Right hindlimb (tissue), 1 donor: ENCODE results near the gene XPO4.
"Not testable (repeated sequence)": the region's sequence is repeated elsewhere in the genome, so short reads cannot be mapped to it uniquely, and the experiment has no call there.

ENCODE experiments used
- DNase-seq: peaks from one replicate; pipeline ENCODE4 v3.0.0-alpha.2; 2018

The XPO4 gene

DNA sequence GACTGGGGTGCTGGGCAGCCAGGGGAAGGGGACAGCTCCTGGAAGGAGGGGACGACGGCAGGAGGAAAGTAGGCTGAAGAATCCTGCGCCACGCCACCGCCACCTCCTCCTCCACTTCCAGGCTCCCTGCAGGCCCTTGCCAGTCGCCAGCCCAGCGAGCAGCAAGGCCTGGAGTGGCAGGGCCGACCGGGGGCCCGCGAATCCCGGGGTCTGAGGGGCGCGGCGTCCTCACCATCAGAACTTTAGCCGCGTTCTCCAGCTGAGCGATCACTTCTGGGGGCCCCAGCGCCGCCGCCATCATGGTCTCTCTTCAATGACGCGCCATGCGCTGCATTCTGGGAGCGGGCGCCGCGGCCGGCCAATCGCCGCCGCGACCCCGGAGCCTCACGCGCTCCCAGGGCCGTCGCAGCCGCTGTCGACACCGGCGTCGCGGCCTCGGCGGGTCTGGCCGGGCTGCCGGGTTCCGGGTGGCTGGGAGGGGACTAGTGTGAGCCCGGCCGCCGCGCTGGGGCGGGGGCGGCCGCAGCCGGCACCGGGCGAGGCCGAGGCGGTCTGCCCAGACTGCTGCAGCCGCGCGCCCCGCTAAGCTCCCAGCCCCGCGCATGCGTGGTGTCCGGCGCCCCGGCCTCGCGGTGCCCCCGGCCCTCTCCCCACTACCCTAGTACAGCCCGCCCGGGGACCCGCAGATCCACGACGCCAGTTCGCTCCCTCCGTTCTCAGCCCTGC is at the start of gene XPO4:
Gene XPO4 (minus strand): TSS at position 309 of the 726 bp plus-strand sequence. CDS start 8 bp downstream, at position 301.
- DNase-seq: peak; percentile 91

DNA sequence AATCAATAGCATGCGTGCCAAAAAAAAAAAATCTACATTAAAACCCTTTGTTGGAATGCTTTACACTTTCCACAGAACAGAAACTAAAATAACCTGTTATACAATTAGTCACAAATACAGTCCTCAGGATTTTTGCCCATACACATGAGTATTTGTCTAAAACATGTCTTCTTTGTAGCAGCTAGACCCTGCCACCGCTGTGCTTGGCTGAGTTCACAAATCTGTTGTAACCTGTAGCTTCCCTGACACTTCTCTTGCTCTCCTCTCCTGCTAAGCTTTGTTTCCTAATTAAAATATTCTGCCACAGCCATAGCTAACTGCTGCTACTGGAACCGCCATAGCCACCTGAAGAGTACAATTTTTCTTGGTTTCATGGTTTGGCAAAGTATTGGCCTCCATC is 45.5 kb upstream of the XPO4 start:
- not testable (repeated sequence) for DNase-seq

DNA sequence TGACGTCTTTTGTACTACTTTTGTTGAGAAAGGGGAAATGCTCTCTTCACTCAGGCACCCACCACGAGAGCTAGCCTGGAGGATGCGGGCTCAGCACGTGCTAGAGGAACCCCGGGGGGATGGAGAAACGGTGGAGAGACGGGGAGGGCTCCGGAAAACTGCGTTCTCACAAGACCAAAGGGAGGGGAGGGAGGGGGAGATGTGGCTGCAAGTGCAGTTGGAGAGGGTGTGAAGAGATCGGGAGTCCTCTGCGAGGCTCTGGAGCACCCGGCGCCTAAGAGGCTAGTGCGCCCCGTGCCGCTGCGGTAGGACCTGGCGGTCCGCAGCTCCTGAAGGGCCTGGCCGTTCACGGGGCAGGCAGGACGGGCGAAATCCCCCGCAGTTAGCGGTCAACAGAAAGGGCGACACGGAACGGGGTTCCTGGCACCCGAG is 43.4 kb upstream of the XPO4 start:
- peak; percentile 26 for DNase-seq

DNA sequence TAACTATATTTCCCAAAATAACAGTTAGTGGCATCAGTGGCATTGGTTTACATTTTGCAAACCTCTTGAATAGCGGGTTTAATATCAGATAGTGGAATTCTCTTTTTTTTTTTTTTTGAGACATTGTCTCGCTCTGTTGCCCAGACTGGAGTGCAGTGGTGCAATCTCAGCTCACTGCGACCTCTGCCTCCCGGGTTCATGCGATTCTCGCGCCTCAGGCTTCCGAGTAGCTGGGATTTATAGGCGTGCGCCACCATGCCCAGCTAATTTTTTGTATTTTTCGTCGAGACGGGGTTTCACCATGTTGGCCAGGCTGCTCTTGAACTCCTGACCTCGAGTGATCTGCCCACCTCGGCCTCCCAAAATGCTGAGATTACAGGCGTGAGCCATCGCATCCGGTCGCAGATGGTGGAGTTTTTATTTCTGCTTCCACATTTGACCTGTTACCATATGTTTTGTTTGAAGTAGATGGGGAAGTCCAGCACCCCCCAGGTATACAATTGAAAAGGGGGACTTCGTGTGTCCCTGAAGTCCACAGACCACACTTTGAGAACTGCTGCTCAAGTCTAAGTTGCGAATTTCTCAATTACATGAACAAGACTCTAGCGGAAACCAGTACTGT is 40.5 kb upstream of the XPO4 start:
- DNase-seq: no peak

GRCh38 chr13:20940511-20940910 is 38.0 kb upstream of the XPO4 start:
- DNase-seq: not testable (repeated sequence)

GRCh38 chr13:20940083-20940482 is 37.5 kb upstream of the XPO4 start:
- DNase-seq: no peak

DNA sequence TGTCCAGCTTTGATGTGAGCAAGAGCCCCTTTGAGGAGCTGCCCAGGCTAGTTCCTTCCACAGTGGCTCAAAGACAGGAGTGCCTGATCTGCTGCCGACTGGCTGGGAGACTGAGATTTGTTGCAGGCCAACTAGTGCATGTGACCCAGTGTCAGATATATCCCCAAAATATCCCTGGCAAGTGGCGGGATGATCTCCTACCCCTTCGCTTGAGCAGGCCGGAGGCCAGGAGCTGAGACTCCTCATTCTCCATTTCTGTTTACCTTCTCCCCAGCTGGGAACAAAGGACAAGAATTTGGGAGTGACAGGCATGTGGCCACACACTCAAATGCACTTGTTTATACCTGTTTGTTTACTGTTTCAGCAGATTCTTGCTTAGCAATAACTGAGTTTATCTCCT is 37.1 kb upstream of the XPO4 start:
- DNase-seq: no peak

GRCh38 chr13:20938302-20938701 is 35.8 kb upstream of the XPO4 start:
- DNase-seq: no peak

GRCh38 chr13:20927596-20928257 is 25.2 kb upstream of the XPO4 start:
- DNase-seq: no peak

DNA sequence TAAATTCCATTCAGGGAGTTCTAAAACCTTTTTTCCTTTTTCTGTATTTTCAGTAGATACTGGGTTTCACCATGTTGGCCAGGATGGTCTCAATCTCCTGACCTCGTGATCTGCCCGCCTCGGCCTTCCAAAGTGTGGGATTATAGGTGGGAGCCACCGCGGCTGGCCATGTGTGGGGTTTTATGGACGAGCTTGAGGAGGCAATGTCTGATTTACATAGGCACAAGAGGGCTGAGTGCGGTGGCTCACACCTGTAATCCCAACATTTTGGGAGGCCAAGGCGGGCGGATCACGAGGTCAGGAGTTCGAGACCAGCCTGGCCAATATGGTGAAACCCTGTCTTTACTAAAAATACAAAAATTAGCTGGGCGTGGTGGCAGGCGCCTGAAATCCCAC is 22.8 kb upstream of the XPO4 start:
- not testable (repeated sequence) for DNase-seq

DNA sequence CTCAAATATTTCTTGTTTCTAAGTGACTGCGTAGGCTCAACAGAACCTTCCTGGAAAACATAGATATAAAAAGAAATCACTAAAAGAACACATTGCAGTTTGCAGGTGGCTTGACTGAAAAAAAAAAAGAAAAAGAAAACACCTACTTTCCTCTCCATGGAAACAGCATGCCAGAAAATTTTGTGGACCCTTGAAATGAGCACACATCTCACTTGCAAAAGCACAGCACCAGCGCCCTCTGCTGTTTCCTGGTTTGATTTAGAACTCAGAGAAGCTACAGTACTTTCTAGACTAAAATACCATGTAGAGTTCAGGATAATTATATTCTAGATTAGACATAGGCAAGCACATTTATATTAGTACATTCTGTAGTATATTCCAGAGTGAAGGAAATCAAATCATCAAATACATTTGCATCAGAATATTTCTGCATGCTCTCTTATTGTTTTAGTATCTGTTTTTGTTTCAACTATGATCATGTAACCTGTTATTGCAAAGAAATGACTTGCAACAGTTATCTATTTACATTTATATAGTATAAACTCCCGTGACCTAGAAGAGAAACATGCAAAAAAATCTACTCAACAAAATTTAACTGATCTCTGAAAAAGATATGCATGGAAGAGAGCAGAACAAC is 22.3 kb upstream of the XPO4 start:
- DNase-seq: peak; percentile 83

DNA sequence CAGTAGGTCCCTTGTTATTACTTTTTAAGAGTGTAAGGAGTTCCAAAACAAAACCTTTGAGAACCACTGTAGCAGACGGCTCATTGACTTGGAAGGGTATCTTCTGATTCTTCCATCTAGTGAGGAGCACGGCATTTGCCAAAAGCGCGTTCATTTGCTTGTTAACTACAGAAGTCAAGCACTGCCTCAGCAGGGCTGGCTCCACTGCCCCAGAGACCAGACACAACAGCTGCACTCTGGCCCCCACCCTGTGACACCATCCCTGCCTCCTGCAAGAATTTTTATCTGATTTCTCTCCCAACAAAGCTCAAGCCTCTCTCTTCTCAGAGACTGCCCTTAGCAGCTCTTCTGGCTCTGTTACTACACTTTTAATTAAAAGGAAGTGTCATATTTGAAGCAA is 20.7 kb upstream of the XPO4 start:
- peak; percentile 49 for DNase-seq

DNA sequence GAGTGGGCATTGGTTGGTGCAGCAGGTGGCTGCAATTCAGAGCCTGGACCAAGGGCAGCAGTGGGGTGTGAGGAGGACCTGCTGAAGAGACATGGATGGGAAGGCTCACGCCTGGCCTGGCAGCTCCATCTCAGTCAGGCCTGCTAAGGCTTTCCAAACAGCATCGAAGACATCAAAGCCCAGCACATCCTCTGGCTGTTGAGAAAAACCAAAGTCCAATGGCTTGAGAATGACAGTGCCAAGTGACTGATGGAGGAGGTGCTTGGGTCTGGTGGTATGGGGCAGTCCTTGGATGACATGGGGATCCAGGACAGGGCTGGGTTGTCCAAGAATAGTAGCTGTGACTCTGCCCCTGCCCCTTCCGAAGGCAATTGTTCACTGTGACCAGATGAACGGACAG is 19.0 kb upstream of the XPO4 start:
- DNase-seq: no peak

- not testable (repeated sequence) for DNase-seq
Measured at GRCh38 chr13:20915676-20916075, 13.1 kb upstream of the XPO4 start.

- DNase-seq: no peak
Measured at GRCh38 chr13:20911037-20911436, 8.5 kb upstream of the XPO4 start.

DNA sequence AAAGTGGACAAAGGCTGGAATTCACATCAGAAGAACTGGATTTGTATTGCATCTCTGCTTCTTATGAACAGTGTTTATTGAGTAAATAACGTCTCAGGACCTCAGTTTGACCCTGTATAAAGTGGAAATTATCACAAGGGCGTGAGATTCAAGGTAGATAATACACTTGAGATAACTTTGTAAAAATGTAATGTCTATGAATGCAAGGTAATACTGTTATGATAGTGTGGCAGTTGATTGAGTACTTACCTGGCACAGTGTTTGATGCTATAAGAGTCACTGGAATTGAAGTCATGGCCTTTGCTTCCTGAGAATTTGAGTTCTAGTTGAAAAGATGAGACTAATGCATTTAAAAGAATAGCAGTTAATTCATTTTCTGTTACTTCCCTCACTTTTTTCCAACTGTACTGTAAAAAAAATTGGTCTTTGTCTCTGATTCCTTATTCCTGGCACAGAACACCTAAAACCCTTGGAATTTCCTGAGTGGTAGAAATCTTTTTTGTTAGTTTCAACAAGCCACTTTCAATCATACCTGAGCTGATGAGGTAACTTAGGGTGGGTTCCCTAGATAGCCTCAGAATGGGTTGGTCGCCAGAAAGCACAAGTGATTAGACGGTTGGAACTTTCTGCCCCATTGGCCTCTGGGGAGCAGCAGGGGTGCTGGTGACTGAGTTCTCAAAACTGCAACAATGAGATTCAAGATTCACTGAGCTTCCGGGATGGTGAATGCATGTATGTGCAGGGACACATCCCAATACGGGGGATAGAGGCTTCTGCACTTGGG is 6.4 kb upstream of the XPO4 start:
- no peak for DNase-seq

GRCh38 chr13:20904908-20905307 is 2.4 kb upstream of the XPO4 start:
- DNase-seq: no peak

DNA sequence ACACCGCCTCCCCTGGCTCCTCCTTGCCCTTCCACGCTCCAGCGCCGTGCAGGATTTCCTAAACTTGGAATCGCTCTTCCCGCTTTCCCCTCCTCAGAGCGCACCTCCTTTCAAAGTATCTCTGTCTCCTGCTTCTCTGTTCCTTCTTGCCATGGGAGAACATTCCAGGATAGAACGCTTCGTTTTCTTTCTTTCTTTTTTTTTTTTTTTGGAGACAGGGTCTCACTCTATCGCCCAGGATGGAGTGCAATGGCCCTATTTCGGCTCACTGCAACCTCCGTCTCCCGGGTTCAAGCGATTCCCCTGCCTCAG is 574 bp upstream of the XPO4 start:
- no peak for DNase-seq

DNA sequence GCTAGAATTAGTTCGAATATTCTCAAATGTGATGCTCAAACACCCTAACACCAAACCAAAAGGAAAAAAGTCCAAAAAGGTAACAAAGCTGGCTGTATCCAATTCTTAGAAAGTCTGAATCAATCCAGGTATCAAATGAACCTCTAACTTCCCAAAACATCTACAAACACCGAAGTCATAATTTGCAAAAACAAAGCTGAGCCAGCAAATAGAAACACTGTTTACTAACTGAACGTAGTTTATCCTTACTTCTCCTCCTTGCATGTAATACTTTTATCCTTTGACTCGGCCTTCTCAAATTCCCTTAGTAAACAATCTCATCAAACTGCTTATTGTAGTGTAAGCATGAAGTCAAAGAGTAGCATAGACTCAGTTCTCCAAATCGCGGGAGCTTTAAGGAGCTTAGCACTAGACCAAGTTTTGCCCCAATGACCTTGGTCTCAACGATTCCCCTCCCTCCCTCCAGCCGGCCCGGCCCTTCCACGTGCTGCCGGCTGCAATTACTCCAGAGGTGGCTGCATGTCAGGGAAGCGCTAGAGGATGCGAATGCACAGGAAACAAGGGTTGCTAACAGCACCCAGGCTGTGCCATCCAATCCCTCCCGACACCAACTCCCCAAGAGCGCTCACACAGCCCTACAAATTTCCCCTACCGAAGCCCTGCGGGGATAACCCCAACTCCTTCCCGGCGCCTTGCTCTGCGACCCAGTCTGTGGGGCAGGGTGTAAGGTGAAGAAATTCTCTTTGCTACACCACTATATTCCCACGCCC is 693 bp downstream of the XPO4 start:
- DNase-seq: peak; percentile 41

GRCh38 chr13:20894245-20894644 is 8.3 kb downstream of the XPO4 start:
- DNase-seq: no peak

DNA sequence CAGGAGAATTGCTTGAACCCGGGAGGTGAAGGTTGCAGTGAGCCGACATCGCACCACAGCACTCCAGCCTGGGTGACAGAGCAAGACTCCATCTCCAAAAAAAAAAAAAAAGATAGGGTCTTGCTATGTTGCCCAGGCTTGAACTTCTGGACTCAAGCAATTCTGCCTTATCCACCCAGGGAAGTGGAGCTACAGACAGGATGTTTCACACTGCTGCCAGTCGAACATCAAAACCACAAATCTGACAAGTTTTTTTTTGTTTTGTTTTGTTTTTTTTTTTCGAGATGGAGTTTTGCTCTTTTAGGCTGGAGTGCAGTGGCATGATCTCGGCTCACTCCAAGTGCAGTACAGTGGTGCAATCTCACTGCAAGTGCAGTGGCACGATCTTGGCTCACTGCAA is 10.8 kb downstream of the XPO4 start:
- DNase-seq: no peak

GRCh38 chr13:20891034-20891433 is 11.5 kb downstream of the XPO4 start:
- no peak for DNase-seq
